Gastroesophageal sphincter (tissue), 4 donors: ENCODE data around the gene FHOD3. TPM values are rescaled to one million over a fixed set of nuclear protein-coding genes. Genes with fewer than 3 reads are reported as not detected.

ENCODE experiments used
- ATAC-seq: fragments of 150-250 bp; one replicate; pipeline ENCODE4 v1.9.1; 2016; ENCODE audit warnings: mild to moderate bottlenecking, moderate library complexity
- H3K27ac ChIP-seq, 4 donors: fragments of 200-600 bp; sonication (generic) in 3 of 4; 1 replicate in 3 of 4; 2 replicates in 1 of 4; pipeline ENCODE4 v1.5.1; 2016 to 2019
- H3K27me3 ChIP-seq: fragments of 200-600 bp; sonication (generic); one replicate; pipeline ENCODE4 v1.5.1; 2019
- H3K36me3 ChIP-seq, 2 donors: fragments of 200-600 bp; sonication (generic); one replicate each; pipeline ENCODE4 v1.5.1; 2019; ENCODE audit warnings: control low read depth in 1 of 2
- H3K4me1 ChIP-seq, 3 donors: fragments of 200-600 bp; sonication (generic); 1 replicate in 2 of 3; 2 replicates in 1 of 3; pipeline ENCODE4 v1.5.1; 2016 to 2019; ENCODE audit warnings: control low read depth in 2 of 3
- H3K4me3 ChIP-seq, 2 donors: fragments of 200-600 bp; sonication (generic); one replicate each; pipeline ENCODE4 v1.5.1; 2019; ENCODE audit warnings: mild to moderate bottlenecking in 1 of 2, moderate library complexity in 1 of 2
- H3K9me3 ChIP-seq, 3 donors: fragments of 200-600 bp; sonication (generic); one replicate each; pipeline ENCODE4 v1.5.1; 2017 to 2019; ENCODE audit warnings: control low read depth in 2 of 3
- EP300 ChIP-seq: sonication (generic); formaldehyde crosslinking; IDR thresholded peaks from one replicate; pipeline ENCODE4 v1.6.1; 2017; ENCODE audit warnings: antibody characterized with exemption, mild to moderate bottlenecking
- POLR2A ChIP-seq, 2 donors: fragments of 450-650 bp; IDR thresholded peaks; one replicate each; pipeline ENCODE4 v1.6.1; 2017; ENCODE audit warnings: antibody characterized with exemption in 2 of 2, mild to moderate bottlenecking in 2 of 2, moderate library complexity in 1 of 2
- POLR2AphosphoS5 ChIP-seq: sonication (generic); formaldehyde crosslinking; IDR thresholded peaks from one replicate; pipeline ENCODE4 v1.6.1; 2017; ENCODE audit warnings: antibody characterized with exemption
- WGBS, 2 donors: methylation state at CpG; one replicate each; pipeline ENCODE4 v1.1.5; 2018; ENCODE audit warnings: low coverage in 1 of 2; 5-methylcytosine and 5-hydroxymethylcytosine counted together
- total RNA-seq, 4 donors: library from RNA; depleted of rRNA; stranded (reverse); fragments of >200 nt; gene quantifications; one replicate each; pipeline ENCODE4 v1.1.0, GENCODE V29; 2016
- TF ChIP-seq, protein P1 (sequence below), 4 experiments: fragments of 200-600 bp in 2 of 4; fragments of 450-650 bp in 2 of 4; sonication (generic) in 1 of 4; IDR thresholded peaks; one replicate each; pipeline ENCODE4 v1.5.1; 2017 to 2019; ENCODE audit warnings: antibody characterized with exemption in 4 of 4, mild to moderate bottlenecking in 2 of 4, moderate library complexity in 2 of 4

FHOD3 gene
- total RNA-seq, 4 donors from 2014 or later = 18.4 to 36.7 (median 30.4) TPM

- no peaks in the 10 kb centered on the region for H3K9me3 ChIP-seq
- 77 to 78% methylated on average over 2 of the region's 2 CpGs for WGBS, 2 donors
- no peak for ATAC-seq
- TF ChIP-seq, protein P1, sequence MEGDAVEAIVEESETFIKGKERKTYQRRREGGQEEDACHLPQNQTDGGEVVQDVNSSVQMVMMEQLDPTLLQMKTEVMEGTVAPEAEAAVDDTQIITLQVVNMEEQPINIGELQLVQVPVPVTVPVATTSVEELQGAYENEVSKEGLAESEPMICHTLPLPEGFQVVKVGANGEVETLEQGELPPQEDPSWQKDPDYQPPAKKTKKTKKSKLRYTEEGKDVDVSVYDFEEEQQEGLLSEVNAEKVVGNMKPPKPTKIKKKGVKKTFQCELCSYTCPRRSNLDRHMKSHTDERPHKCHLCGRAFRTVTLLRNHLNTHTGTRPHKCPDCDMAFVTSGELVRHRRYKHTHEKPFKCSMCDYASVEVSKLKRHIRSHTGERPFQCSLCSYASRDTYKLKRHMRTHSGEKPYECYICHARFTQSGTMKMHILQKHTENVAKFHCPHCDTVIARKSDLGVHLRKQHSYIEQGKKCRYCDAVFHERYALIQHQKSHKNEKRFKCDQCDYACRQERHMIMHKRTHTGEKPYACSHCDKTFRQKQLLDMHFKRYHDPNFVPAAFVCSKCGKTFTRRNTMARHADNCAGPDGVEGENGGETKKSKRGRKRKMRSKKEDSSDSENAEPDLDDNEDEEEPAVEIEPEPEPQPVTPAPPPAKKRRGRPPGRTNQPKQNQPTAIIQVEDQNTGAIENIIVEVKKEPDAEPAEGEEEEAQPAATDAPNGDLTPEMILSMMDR (IDR thresholded peaks at IDR 0.05) = no peak
- TF ChIP-seq POLR2AphosphoS5 (no peak), POLR2A (IDR thresholded peaks at IDR 0.05) (no peak), EP300 (no peak)
- peaks cover 0 to 9% (median 0%) of the 10 kb centered on the region in 3 donors for H3K4me1 ChIP-seq
- H3K4me3 ChIP-seq = no peak overlapping the region
- H3K27me3 ChIP-seq = no peaks in the 10 kb centered on the region
- H3K36me3 ChIP-seq = no peaks in the 10 kb centered on the region
- H3K27ac ChIP-seq = no peak overlapping the region
Observed at GRCh38 chr18:36405611-36406010, 108.1 kb downstream of the FHOD3 start.

DNA sequence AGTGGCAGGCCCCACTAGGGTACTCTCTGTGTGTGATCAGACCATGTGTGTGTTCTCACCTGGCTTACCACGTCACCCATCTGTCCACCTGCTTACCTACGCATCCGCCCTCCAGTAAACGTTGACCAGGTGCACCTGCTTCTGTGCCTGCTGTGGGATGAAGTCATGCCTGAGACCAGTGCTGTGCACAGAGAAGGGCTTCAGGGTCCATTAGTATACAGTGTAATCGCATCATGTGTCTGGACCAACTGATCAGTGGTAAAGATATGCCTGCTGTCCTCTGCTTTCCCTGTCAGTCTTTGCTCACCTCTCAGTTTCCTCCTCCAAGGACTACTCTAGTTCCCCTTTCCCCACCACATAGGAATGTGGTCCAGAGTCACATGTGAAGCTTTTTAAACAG is 109.3 kb downstream of the FHOD3 start:
- 97 to 100% methylated on average over 1 to 4 of the region's 5 CpGs for WGBS, 2 donors
- ATAC-seq = no peak
- Histone ChIP-seq H3K27ac (no peak overlapping the region), H3K36me3 (no peaks in the 10 kb centered on the region), H3K9me3 (no peaks in the 10 kb centered on the region), H3K27me3 (no peaks in the 10 kb centered on the region), H3K4me1 (peaks cover 0 to 9% (median 0%) of the 10 kb centered on the region in 3 donors), H3K4me3 (no peak overlapping the region)
- TF ChIP-seq POLR2AphosphoS5 (no peak), EP300 (no peak), POLR2A (IDR thresholded peaks at IDR 0.05) (no peak)
- TF ChIP-seq, protein P1 (IDR thresholded peaks at IDR 0.05) = no peak

DNA sequence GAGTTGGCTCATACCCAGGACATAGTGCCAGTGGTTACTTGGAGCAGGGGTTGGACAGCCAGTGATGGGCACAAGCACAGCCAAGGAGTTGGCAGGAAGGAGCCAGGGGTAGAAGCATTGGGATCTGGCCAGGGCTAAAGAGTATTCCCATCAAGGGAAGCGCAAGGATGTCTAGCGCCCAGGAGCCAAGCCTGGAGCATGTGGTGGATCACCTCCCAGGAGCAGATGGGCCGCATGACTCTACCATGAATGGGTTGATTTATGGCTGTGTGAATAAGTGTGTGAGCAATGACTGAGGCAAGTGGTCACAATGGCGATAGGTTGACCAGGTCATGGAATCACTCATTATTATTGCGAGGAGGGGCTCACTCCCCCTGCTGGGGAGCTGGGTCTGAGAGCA is 111.1 kb downstream of the FHOD3 start:
- no peaks in the 10 kb centered on the region for H3K27me3 ChIP-seq
- WGBS, 2 donors = 93 to 100% methylated on average over 2 to 3 of the region's 5 CpGs
- H3K4me3 ChIP-seq = no peak overlapping the region
- H3K27ac ChIP-seq = no peak overlapping the region
- no peaks in the 10 kb centered on the region for H3K9me3 ChIP-seq
- no peaks in the 10 kb centered on the region for H3K4me1 ChIP-seq
- TF ChIP-seq, protein P1 (IDR thresholded peaks at IDR 0.05) = no peak
- TF ChIP-seq POLR2A (IDR thresholded peaks at IDR 0.05) (no peak), EP300 (no peak), POLR2AphosphoS5 (no peak)
- ATAC-seq = no peak
- H3K36me3 ChIP-seq = no peaks in the 10 kb centered on the region

DNA sequence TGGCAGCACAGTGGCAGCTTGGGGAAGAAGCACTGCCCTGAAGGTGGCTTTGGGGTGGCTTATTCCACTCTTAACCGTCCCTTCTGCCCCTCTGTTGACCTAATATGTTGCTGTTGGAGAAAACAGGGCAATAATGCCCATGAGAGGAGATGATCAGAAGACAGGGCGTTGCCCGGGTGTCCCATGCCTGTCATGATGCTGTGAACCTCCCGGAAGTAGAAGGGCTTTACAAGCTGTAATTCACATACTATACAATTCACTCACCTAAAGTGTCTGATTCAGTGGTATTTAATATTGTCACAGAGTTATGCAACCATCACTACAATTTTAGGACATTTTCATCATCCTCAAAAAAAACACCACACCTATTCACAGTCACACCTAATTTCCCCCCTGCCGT is 112.3 kb downstream of the FHOD3 start:
- TF ChIP-seq, protein P1 (IDR thresholded peaks at IDR 0.05) = no peak
- no peaks in the 10 kb centered on the region for H3K36me3 ChIP-seq
- H3K4me1 ChIP-seq = peaks cover 0 to under 1% (median 0%) of the 10 kb centered on the region in 3 donors
- 79 to 96% methylated on average over 2 to 4 of the region's 5 CpGs for WGBS, 2 donors
- no peak overlapping the region for H3K4me3 ChIP-seq
- no peak overlapping the region for H3K27ac ChIP-seq
- no peaks in the 10 kb centered on the region for H3K27me3 ChIP-seq
- ATAC-seq = no peak
- H3K9me3 ChIP-seq = no peaks in the 10 kb centered on the region

- no peaks in the 10 kb centered on the region for H3K9me3 ChIP-seq
- WGBS, 2 donors = 90 to 100% methylated on average over 3 of the region's 3 CpGs
- no peak for TF ChIP-seq POLR2AphosphoS5
- TF ChIP-seq, protein P1 (IDR thresholded peaks at IDR 0.05) = no peak
- no peak for TF ChIP-seq EP300
- TF ChIP-seq POLR2A (IDR thresholded peaks at IDR 0.05) = no peak
- H3K4me1 ChIP-seq = peaks cover 0 to 6% (median 0%) of the 10 kb centered on the region in 3 donors
- ATAC-seq = no peak
- no peak overlapping the region for H3K4me3 ChIP-seq
- H3K27me3 ChIP-seq = no peaks in the 10 kb centered on the region
- H3K27ac ChIP-seq = no peak overlapping the region
- H3K36me3 ChIP-seq = no peaks in the 10 kb centered on the region
Observed at GRCh38 chr18:36410346-36410745, 112.8 kb downstream of the FHOD3 start.
